ENCODE data around the gene TMC6.

- TF ChIP-seq POLR2AphosphoS5 (IDR thresholded peaks at IDR 0.05; ENCODE audit: insufficient read depth in 1 of 2, low read depth in 1 of 2) (no peak), CTCF (IDR thresholded peaks at IDR 0.05) (no peak), POLR2A (IDR thresholded peaks at IDR 0.05) (no peak)
Observed at GRCh38 chr17:78109489-78109761, 19.1 kb downstream of the TMC6 start.

Measured in vagina (tissue), 2 donors.